GM12874 (cell line): ENCODE results near the gene BICRA.

Source experiments
- CTCF ChIP-seq: IDR thresholded peaks from 2 replicates; pipeline ENCODE4 v1.5.1; 2011; ENCODE audit warnings: low read depth, mild to moderate bottlenecking, control low read depth, low read length, moderate library complexity; ENCODE audit not compliant: insufficient read depth

Gene BICRA

GRCh38 chr19:47700934-47701716 lies 92.2 kb downstream of the BICRA start:
- no peak for TF ChIP-seq CTCF

- TF ChIP-seq CTCF: no peak
Measured at GRCh38 chr19:47701717-47702552, 93.0 kb downstream of the BICRA start.

GRCh38 chr19:47702671-47703070 lies 93.7 kb downstream of the BICRA start:
- TF ChIP-seq CTCF: no peak

DNA sequence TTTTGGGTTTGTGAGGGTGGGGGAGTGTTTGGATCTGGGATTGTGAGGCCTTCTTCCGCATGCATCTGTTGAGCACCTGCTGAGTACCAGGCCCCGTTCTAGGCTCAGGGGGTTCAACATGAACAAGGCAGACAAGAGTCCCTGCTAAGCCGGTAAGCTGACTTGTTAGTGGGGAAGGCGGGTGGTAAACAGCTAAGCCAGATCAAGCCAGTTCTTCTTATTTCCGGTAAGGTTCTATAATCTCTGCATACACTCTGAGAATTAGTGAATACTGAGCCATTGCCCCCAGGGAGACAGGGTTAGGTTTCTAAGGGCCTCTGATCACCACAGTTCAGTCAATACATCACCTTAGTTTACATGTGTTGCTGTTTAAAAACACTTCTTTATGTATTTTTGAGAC lies 94.4 kb downstream of the BICRA start:
- TF ChIP-seq CTCF: no peak

DNA sequence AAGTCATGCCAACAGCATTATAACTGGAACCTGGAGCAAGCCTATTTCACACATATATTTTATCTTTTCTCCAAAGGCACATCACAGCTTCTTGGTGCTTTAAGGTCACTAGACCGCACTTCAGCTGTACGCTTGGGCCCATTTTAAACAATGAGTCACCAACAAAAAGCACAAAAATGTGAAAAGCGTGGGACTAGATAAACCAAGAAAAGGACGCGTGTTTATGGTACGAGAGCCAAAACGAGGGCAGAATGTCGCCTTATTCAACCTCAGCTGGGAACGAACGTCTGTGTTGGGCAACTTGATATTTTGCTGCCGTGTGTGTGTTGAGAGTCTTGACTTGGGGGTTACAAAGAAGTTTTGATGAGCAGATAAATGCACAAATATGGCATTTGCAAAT lies 95.1 kb downstream of the BICRA start:
- TF ChIP-seq CTCF: no peak

DNA sequence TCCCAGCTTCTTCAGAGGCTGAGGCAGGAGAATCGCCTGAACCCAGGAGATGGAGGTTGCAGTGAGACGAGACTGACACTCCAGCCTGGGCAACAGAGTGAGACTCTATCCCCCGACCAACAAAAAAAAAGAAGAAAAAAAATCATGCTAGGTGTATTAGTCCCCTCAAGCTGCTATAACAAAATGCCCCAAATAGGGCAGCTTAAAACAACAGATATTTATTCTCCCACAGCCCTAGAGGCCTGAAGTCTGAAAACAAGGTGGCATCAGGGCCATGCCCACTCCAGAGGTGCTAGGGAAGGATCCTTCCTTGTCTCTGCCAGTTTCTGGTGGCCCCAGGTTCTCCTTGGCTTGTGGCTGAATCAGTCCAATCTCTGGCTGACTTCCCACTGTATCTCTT lies 95.7 kb downstream of the BICRA start:
- TF ChIP-seq CTCF: no peak

DNA sequence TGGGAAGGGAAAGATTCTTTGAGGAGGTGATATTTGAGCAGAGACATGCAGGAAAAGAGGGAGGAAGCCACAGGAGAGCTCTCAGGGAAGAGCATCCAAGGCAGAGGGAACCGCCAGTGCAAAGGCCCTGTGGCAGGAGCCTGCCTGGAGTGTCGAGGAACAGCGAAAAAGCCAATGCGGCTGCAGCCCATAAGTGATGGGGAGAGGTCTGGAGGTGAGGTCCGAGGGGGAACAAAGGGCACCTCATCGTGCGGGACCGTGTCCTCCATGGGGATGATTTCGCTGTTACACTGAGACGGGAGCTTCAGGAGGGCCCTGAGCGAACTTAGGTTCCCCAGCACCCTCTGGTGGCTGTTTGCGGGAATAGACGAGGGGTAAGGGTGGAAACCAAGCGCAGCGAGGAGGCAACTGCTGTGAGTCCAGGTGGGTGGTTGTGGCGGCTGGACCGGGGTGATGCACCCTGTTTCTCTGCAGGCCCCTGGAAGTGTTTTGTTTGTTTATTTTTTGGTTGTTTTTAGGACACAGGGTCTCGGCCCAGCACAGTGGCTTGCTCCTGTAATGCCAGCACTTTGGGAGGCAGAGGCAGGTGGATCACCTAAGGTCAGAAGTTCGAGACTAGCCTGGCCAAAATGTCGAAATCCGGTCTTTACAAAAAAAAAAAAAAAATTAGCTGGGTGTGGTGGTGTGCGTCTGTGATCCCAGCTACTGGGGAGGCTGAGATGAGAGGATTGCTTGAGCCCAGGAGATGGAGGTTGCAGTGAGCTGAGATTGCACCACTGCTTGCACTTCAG lies 98.4 kb downstream of the BICRA start:
- peak; percentile 91 for TF ChIP-seq CTCF
